Stomach (tissue), 19 donors: Measurements from ENCODE around the gene PNPT1. TPM values are rescaled to one million over a fixed set of nuclear protein-coding genes. Genes with fewer than 3 reads are reported as not detected.
A peak's percentile ranks its signal among the peaks of the same experiment; 100 is the strongest.
"Not testable (repeated sequence)": the region's sequence is repeated elsewhere in the genome, so short reads cannot be mapped to it uniquely, and the experiment has no call there.

ENCODE experiments used
- DNase-seq, 2 donors: peaks; one replicate each; pipeline versions ENCODE4 v3.0.0 to v3.0.0-alpha.2; 2013 to 2019
- H3K27ac ChIP-seq, 5 donors: fragments of 200-600 bp in 4 of 5; sonication (generic) in 4 of 5; one replicate each; pipeline ENCODE4 v1.5.1; 2013 to 2019; ENCODE audit warnings: mild to moderate bottlenecking in 1 of 5, moderate library complexity in 1 of 5
- H3K27me3 ChIP-seq, 3 donors: fragments of 200-600 bp; sonication (generic); one replicate each; pipeline ENCODE4 v1.5.1; 2017 to 2019; ENCODE audit warnings: mixed run types in 1 of 3
- H3K36me3 ChIP-seq, 4 donors: fragments of 200-600 bp; sonication (generic); 1 replicate in 3 of 4; 2 replicates in 1 of 4; pipeline ENCODE4 v1.5.1; 2016 to 2019
- H3K4me1 ChIP-seq, 4 donors: fragments of 200-600 bp; sonication (generic); one replicate each; pipeline ENCODE4 v1.5.1; 2016 to 2019
- H3K4me3 ChIP-seq, 4 donors: fragments of 200-600 bp; sonication (generic) in 3 of 4; one replicate each; pipeline ENCODE4 v1.5.1; 2016 to 2019; ENCODE audit warnings: mild to moderate bottlenecking in 1 of 4
- H3K9me3 ChIP-seq, 4 donors: fragments of 200-600 bp; sonication (generic); one replicate each; pipeline ENCODE4 v1.5.1; 2016 to 2019
- CTCF ChIP-seq, 7 experiments: fragments of 450-650 bp in 4 of 7; fragments of 200-600 bp in 3 of 7; sonication (generic) in 3 of 7; IDR thresholded peaks; one replicate each; pipeline ENCODE4 v1.5.1; 2016 to 2019; ENCODE audit warnings: antibody characterized with exemption in 7 of 7, control low read depth in 2 of 7, mild to moderate bottlenecking in 1 of 7
- EP300 ChIP-seq: sonication (generic); formaldehyde crosslinking; IDR thresholded peaks from one replicate; pipeline ENCODE4 v1.6.1; 2017; ENCODE audit warnings: antibody characterized with exemption
- POLR2A ChIP-seq, 4 donors: fragments of 450-650 bp; IDR thresholded peaks; one replicate each; pipeline ENCODE4 v1.6.1; 2016; ENCODE audit warnings: antibody characterized with exemption in 4 of 4, control low read depth in 2 of 4, mild to moderate bottlenecking in 1 of 4, moderate library complexity in 1 of 4
- POLR2AphosphoS5 ChIP-seq, 3 donors: sonication (generic); formaldehyde crosslinking; IDR thresholded peaks; one replicate each; pipeline ENCODE4 v1.6.1; 2016; ENCODE audit warnings: antibody characterized with exemption in 3 of 3
- WGBS, 5 donors: extraction: QIAGEN DNeasy Blood & Tissue Kit in 3 of 5; methylation state at CpG; one replicate each; pipeline versions ENCODE4 v1.1.5 to v1.1.7; 2013 to 2018; 5-methylcytosine and 5-hydroxymethylcytosine counted together
- intact Hi-C: fragments of 100-400 bp; cut with DNase I; formaldehyde crosslinking; loops from one replicate; pipeline ENCODE4 v1.15.1; 2023; ENCODE audit warnings: low total_unique reads
- long read RNA-seq, 10 donors: transcript quantifications; one replicate each; lab custom pipeline, GENCODE V29; 2026
- polyA plus RNA-seq, 3 donors: library from polyadenylated mRNA; stranded (reverse); fragments of 200-250 nt; gene quantifications; one replicate each; pipeline ENCODE4 v1.2.3, GENCODE V29; 2013
- total RNA-seq, 5 donors: library from RNA; depleted of rRNA; stranded (reverse); fragments of >200 nt; gene quantifications; one replicate each; pipeline versions ENCODE4 v1.1.0 to v1.2.3, GENCODE V29; 2014 to 2016
- donor health status: healthy with polysubstance abuse.
- donor health status: Bipolar disorder and iron deficiency.
- donor health status: healthy.

PNPT1 gene
- 10 to 100 TPM in 3 of 5 donors, 1 to 10 TPM in 2; 3.2 to 38.4 (median 14.8) TPM for total RNA-seq
- 1 to 10 TPM; 4.1 to 7.4 (median 6.3) TPM for polyA plus RNA-seq
- long read RNA-seq, donor 1, full-length matches to known transcripts = 1 of 1 reads
- long read RNA-seq, donor 1, partial matches to known transcripts = 0 of 1 reads
- long read RNA-seq, donor 1, other reads (novel, unspliced or antisense) = 0 of 1 reads
- long read RNA-seq, donor 2, full-length matches to known transcripts = 1 of 1 reads
- long read RNA-seq, donor 2, partial matches to known transcripts = 0 of 1 reads
- long read RNA-seq, donor 2, other reads (novel, unspliced or antisense) = 0 of 1 reads
- long read RNA-seq, donor 3 = 0 reads
- long read RNA-seq, donor 4 = 0 reads
- long read RNA-seq, donor 5, full-length matches to known transcripts = 2 of 2 reads
- long read RNA-seq, donor 5, partial matches to known transcripts = 0 of 2 reads
- long read RNA-seq, donor 5, other reads (novel, unspliced or antisense) = 0 of 2 reads
- long read RNA-seq, donor 6 = 0 reads
- long read RNA-seq, donor 7, full-length matches to known transcripts = 3 of 3 reads
- long read RNA-seq, donor 7, partial matches to known transcripts = 0 of 3 reads
- long read RNA-seq, donor 7, other reads (novel, unspliced or antisense) = 0 of 3 reads
- long read RNA-seq, donor 8, full-length matches to known transcripts = 2 of 2 reads
- long read RNA-seq, donor 8, partial matches to known transcripts = 0 of 2 reads
- long read RNA-seq, donor 8, other reads (novel, unspliced or antisense) = 0 of 2 reads
- long read RNA-seq, donor 9 = 0 reads
- long read RNA-seq, donor 10 = 0 reads

- TF ChIP-seq POLR2AphosphoS5 (IDR thresholded peaks at IDR 0.05) (peak; percentile 77 to 98 (median 87)), POLR2A (IDR thresholded peaks at IDR 0.05) (peak in 1 of 4 donors; percentile 26), CTCF (IDR thresholded peaks at IDR 0.05) (peak in 1 of 7 experiments; percentile 12), EP300 (no peak)
- intact Hi-C loops = no loop called here
- Histone ChIP-seq H3K27ac (peak within 1 kb of the TSS in 4 of 5 donors; percentile 35 to 80 (median 61)), H3K9me3 (no peaks in the 10 kb centered on the region), H3K27me3 (peaks cover 0 to 3% (median 0%) of the 10 kb centered on the region in 3 donors), H3K36me3 (peaks cover 0 to 10% (median under 1%) of the 10 kb centered on the region in 4 donors), H3K4me1 (peaks cover 0 to 21% (median 8%) of the 10 kb centered on the region in 4 donors), H3K4me3 (peak within 1 kb of the TSS; percentile 57 to 100 (median 82))
- peak; percentile 93 to 98 for DNase-seq
- 0 to 1% (median 1%) methylated on average over 53 to 56 of the region's 56 CpGs for WGBS, 5 donors
These were observed at the start of gene PNPT1 for GRCh38 chr2:55693181-55694125. Gene PNPT1 (minus strand): TSS chr2:55693844. CDS start chr2:55693823, 21 bp downstream.

GRCh38 chr2:55742996-55743395 is 49.4 kb upstream of the PNPT1 start:
- intact Hi-C loops = no loop called here
- Histone ChIP-seq H3K9me3 (no peaks in the 10 kb centered on the region), H3K36me3 (no peaks in the 10 kb centered on the region), H3K27ac (no peak overlapping the region), H3K4me3 (no peak overlapping the region), H3K27me3 (no peaks in the 10 kb centered on the region), H3K4me1 (no peaks in the 10 kb centered on the region)
- TF ChIP-seq POLR2AphosphoS5 (IDR thresholded peaks at IDR 0.05) (no peak), POLR2A (IDR thresholded peaks at IDR 0.05) (no peak), CTCF (IDR thresholded peaks at IDR 0.05) (no peak), EP300 (no peak)
- DNase-seq = no peak
- 76 to 97% (median 86%) methylated on average over 3 of the region's 3 CpGs for WGBS, 5 donors

GRCh38 chr2:55736019-55736536 is 42.4 kb upstream of the PNPT1 start:
- H3K9me3 ChIP-seq, H3K27ac ChIP-seq, H3K4me3 ChIP-seq, intact Hi-C loops, H3K36me3 ChIP-seq, DNase-seq, H3K27me3 ChIP-seq: not testable (repeated sequence)
- WGBS, 5 donors = 83 to 93% (median 88%) methylated on average over 5 of the region's 5 CpGs
- H3K4me1 ChIP-seq = peaks cover 0 to 17% (median 0%) of the 10 kb centered on the region in 4 donors

- no peak for TF ChIP-seq POLR2A (IDR thresholded peaks at IDR 0.05)
- Histone ChIP-seq H3K27me3 (no peaks in the 10 kb centered on the region), H3K36me3 (no peaks in the 10 kb centered on the region), H3K9me3 (no peaks in the 10 kb centered on the region), H3K27ac (no peak overlapping the region), H3K4me1 (peaks cover 0 to 17% (median 0%) of the 10 kb centered on the region in 4 donors), H3K4me3 (no peak overlapping the region)
- intact Hi-C loops = no loop called here
- WGBS, 5 donors = 82 to 100% (median 87%) methylated on average over 1 of the region's 1 CpG
- no peak for DNase-seq
These were observed 41.1 kb upstream of the PNPT1 start for GRCh38 chr2:55734726-55735125.
